GM12891 (cell line): ENCODE results near the gene LDB1.

ENCODE experiments used
- DNase-seq: peaks from one replicate; pipeline ENCODE4 v3.0.0; 2011; ENCODE audit warnings: low spot score; ENCODE audit not compliant: insufficient read length
- FAIRE-seq: peaks from 2 replicates; lab custom pipeline; 2011; peaks lifted over from hg19 to GRCh38; lab: Jason Lieb, UNC
- PAX5 ChIP-seq: IDR thresholded peaks from 2 replicates; pipeline ENCODE4 v1.6.1; 2011; ENCODE audit warnings: low read length, moderate library complexity, mild to moderate bottlenecking; ENCODE audit not compliant: insufficient read depth, severe bottlenecking
- POLR2A ChIP-seq: IDR thresholded peaks from 2 replicates; pipeline ENCODE4 v1.6.1; 2011; ENCODE audit warnings: low read depth, low read length, control low read depth
- POLR2AphosphoS5 ChIP-seq: IDR thresholded peaks from 2 replicates; pipeline ENCODE4 v1.6.1; 2011; ENCODE audit warnings: low read depth, low read length, control low read depth
- POU2F2 ChIP-seq: IDR thresholded peaks from 2 replicates; pipeline ENCODE4 v1.6.1; 2011; ENCODE audit warnings: low read depth, mild to moderate bottlenecking, control low read depth, low read length, moderate library complexity
- SPI1 ChIP-seq: IDR thresholded peaks from 2 replicates; pipeline ENCODE4 v1.6.1; 2011; ENCODE audit warnings: low read depth, low read length, control low read depth
- TAF1 ChIP-seq: IDR thresholded peaks from 2 replicates; pipeline ENCODE4 v1.6.1; 2011; ENCODE audit warnings: low read depth, low read length, control low read depth

Gene LDB1

GRCh38 chr10:102101152-102101551 lies 19.0 kb downstream of the LDB1 start:
- no peak for DNase-seq
- TF ChIP-seq POLR2AphosphoS5 (no peak), SPI1 (no peak), TAF1 (no peak), POLR2A (no peak), POU2F2 (no peak), PAX5 (no peak)
- FAIRE-seq, result no peak

- DNase-seq (no peak), FAIRE-seq (no peak)
- no peak for TF ChIP-seq POLR2AphosphoS5
Measured at GRCh38 chr10:102096449-102096848, 23.7 kb downstream of the LDB1 start.

- no peak for FAIRE-seq
- DNase-seq, result no peak
Measured at GRCh38 chr10:102090772-102091171, 29.4 kb downstream of the LDB1 start.

GRCh38 chr10:102086196-102086595 lies 34.0 kb downstream of the LDB1 start:
- TF ChIP-seq TAF1 (no peak), POLR2A (no peak), SPI1 (no peak), POU2F2 (no peak), PAX5 (no peak), POLR2AphosphoS5 (no peak)
- no peak for FAIRE-seq
- no peak for DNase-seq

More at GRCh38 chr10:102090772-102091171, 29.4 kb downstream of the LDB1 start:
- TF ChIP-seq SPI1 (no peak), POLR2A (no peak), POU2F2 (no peak), POLR2AphosphoS5 (no peak), PAX5 (no peak), TAF1 (no peak)

GRCh38 chr10:102085336-102085735 lies 34.8 kb downstream of the LDB1 start:
- FAIRE-seq (no peak), DNase-seq (no peak)
- TF ChIP-seq SPI1 (no peak), TAF1 (no peak), PAX5 (no peak), POLR2AphosphoS5 (no peak), POU2F2 (no peak), POLR2A (no peak)

- TF ChIP-seq SPI1, result no peak
Measured at GRCh38 chr10:102083541-102083940, 36.6 kb downstream of the LDB1 start.

GRCh38 chr10:102072673-102073527 lies 47.3 kb downstream of the LDB1 start:
- DNase-seq (peak; percentile 60), FAIRE-seq (peak; percentile 96)
- TF ChIP-seq POLR2AphosphoS5 (no peak), POU2F2 (no peak), PAX5 (no peak), SPI1 (no peak)

More at GRCh38 chr10:102083541-102083940, 36.6 kb downstream of the LDB1 start:
- FAIRE-seq (no peak), DNase-seq (no peak)

GRCh38 chr10:102069071-102069470 lies 51.1 kb downstream of the LDB1 start:
- FAIRE-seq (no peak), DNase-seq (no peak)
- TF ChIP-seq PAX5, result no peak
- 0 out of 2 replicates have a peak, but pooled peaks have one; percentile 4 for TF ChIP-seq POLR2A

GRCh38 chr10:102068216-102068615 lies 52.0 kb downstream of the LDB1 start:
- FAIRE-seq (no peak), DNase-seq (no peak)
- TF ChIP-seq POLR2AphosphoS5, result no peak
- TF ChIP-seq PAX5, result no peak
- no peak for TF ChIP-seq POU2F2
- TF ChIP-seq TAF1, result no peak
- TF ChIP-seq SPI1, result no peak
- no peak for TF ChIP-seq POLR2A

GRCh38 chr10:102067091-102067916 lies 52.9 kb downstream of the LDB1 start:
- TF ChIP-seq POU2F2, result no peak
- no peak for TF ChIP-seq PAX5
- TF ChIP-seq POLR2AphosphoS5, result no peak
- TF ChIP-seq SPI1, result no peak
- TF ChIP-seq TAF1, result no peak
- no peak for TF ChIP-seq POLR2A
- no peak for DNase-seq
- no peak for FAIRE-seq
